ENCODE results near the gene PPP1R13B. TPM values are rescaled to one million over a fixed set of nuclear protein-coding genes. Genes with fewer than 3 reads are reported as not detected.

PPP1R13B gene
- total RNA-seq, 6 experiments from 2014 or later = 5.1 to 6.2 (median 5.5) TPM

DNA sequence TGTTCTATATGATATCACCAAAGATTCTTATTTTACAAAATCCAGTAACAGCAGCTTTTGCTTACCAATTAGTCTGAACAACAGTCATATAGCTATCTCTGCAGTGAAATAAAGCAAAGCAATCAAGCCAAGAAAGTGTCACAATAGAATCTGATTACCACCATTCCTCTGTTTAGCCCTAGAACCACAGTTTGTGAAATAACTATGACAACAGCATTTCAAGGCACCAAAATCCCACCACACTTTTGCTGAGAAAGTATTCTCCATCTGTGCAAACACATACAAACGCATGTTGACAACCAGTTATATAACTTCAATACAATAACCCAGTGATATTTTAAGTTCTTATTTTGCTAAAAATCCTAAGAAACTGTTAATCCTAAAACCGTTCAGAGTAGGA is 7.4 kb downstream of the PPP1R13B start:
- TF ChIP-seq, protein P1, sequence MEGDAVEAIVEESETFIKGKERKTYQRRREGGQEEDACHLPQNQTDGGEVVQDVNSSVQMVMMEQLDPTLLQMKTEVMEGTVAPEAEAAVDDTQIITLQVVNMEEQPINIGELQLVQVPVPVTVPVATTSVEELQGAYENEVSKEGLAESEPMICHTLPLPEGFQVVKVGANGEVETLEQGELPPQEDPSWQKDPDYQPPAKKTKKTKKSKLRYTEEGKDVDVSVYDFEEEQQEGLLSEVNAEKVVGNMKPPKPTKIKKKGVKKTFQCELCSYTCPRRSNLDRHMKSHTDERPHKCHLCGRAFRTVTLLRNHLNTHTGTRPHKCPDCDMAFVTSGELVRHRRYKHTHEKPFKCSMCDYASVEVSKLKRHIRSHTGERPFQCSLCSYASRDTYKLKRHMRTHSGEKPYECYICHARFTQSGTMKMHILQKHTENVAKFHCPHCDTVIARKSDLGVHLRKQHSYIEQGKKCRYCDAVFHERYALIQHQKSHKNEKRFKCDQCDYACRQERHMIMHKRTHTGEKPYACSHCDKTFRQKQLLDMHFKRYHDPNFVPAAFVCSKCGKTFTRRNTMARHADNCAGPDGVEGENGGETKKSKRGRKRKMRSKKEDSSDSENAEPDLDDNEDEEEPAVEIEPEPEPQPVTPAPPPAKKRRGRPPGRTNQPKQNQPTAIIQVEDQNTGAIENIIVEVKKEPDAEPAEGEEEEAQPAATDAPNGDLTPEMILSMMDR (IDR thresholded peaks at IDR 0.05) = no peak
- DNase-seq = no peak
- peaks cover 6% of the 10 kb centered on the region for H3K4me1 Mint-ChIP-seq (ENCODE audit: low read depth)
- H3K27me3 Mint-ChIP-seq (ENCODE audit: insufficient read depth) = no peaks in the 10 kb centered on the region
- H3K27ac Mint-ChIP-seq = no peak overlapping the region
- no peaks in the 10 kb centered on the region for H3K9me3 Mint-ChIP-seq
- no peaks in the 10 kb centered on the region for H3K36me3 Mint-ChIP-seq (ENCODE audit: low read depth)
- no peak overlapping the region for H3K4me3 Mint-ChIP-seq

DNA sequence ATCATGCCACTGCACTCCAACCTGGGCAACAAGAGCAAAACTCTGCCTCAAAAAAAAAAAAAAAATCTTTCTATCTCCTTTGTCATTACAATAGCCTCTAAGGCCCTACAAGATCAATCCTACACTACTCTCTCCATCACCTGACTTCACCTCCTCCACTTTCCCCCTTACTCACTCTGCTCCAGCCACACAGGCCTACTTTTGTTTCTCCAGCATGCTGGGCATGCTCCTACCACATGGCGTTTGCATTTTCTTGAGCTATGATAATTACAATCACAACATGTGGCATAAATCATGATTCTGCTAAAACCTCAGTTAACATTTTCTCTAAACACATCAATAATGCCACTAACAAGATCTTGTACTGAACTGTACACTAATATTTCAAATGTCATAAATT is 7.8 kb downstream of the PPP1R13B start:
- no peaks in the 10 kb centered on the region for H3K9me3 Mint-ChIP-seq

DNA sequence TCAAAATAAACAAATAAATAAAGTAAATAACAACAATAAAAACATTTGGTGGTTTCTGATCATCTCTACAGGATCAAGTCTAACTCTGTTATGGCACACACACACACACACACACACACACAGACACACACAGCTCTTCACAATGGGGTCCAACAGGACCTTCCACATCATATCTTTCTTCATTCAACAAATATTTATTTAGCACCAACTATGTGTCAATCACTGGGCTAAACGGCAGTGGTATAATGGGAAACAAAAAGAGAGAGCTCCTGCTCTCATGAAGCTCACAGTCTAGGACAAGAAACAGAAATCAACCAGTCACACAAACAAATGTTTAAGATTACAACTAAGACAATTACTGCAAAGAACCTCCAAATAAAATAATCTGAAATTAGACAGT is 9.3 kb downstream of the PPP1R13B start:
- H3K27ac Mint-ChIP-seq = no peak overlapping the region
- no peak overlapping the region for H3K4me3 Mint-ChIP-seq
- TF ChIP-seq, protein P1 (IDR thresholded peaks at IDR 0.05) = no peak
- no peak for DNase-seq
- H3K9me3 Mint-ChIP-seq = no peaks in the 10 kb centered on the region
- no peaks in the 10 kb centered on the region for H3K36me3 Mint-ChIP-seq (ENCODE audit: low read depth)
- H3K4me1 Mint-ChIP-seq (ENCODE audit: low read depth) = peaks cover 11% of the 10 kb centered on the region
- no peaks in the 10 kb centered on the region for H3K27me3 Mint-ChIP-seq (ENCODE audit: insufficient read depth)

More for the DNA sequence above, 7.8 kb downstream of the PPP1R13B start:
- Mint-ChIP-seq H3K27ac (no peak overlapping the region), H3K4me3 (no peak overlapping the region), H3K27me3 (ENCODE audit: insufficient read depth) (no peaks in the 10 kb centered on the region), H3K36me3 (ENCODE audit: low read depth) (no peaks in the 10 kb centered on the region), H3K4me1 (ENCODE audit: low read depth) (peaks cover 6% of the 10 kb centered on the region)
- no peak for DNase-seq
- TF ChIP-seq, protein P1 (IDR thresholded peaks at IDR 0.05) = no peak

DNA sequence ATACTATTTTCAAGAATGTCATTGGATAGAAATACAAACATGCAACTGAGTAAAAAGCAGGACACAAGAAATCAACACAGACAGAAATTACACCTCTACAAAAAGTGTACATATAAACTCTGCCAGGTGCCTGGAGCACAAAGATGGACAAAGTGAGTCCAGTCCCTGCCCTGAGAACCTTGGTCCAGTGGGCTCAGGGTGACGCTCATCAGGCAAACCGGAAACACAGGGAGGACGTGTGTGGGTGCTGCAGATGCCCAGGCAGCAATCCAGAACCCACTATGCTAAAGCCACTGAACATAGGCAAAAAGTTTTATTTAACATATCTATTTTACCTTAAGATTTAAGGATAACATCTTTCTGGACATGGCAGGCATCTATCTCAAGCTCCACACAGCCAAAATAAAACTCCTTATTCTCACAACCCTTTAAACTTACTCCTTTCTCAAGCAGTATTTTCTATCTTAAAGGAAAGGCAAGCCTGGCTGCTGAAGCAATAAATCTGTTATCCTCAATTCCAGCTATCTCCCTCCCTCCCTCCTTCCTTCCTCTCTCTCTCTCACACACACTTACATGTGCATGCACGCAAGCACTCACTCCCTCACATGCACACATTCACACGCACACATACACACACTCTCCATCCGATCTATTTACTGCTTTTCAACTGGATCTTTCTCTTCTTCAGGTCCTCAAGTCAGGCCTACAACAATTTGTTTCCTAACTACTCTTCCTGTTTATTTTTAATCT is 10.2 kb downstream of the PPP1R13B start:
- H3K36me3 Mint-ChIP-seq (ENCODE audit: low read depth) = no peaks in the 10 kb centered on the region
- TF ChIP-seq, protein P1 (IDR thresholded peaks at IDR 0.05) = no peak
- no peak for DNase-seq
- no peak overlapping the region for H3K27ac Mint-ChIP-seq
- H3K4me1 Mint-ChIP-seq (ENCODE audit: low read depth) = peaks cover 11% of the 10 kb centered on the region
- H3K9me3 Mint-ChIP-seq = no peaks in the 10 kb centered on the region
- no peak overlapping the region for H3K4me3 Mint-ChIP-seq
- H3K27me3 Mint-ChIP-seq (ENCODE audit: insufficient read depth) = no peaks in the 10 kb centered on the region

- Mint-ChIP-seq H3K9me3 (no peaks in the 10 kb centered on the region), H3K27ac (no peak overlapping the region), H3K36me3 (ENCODE audit: low read depth) (no peaks in the 10 kb centered on the region), H3K27me3 (ENCODE audit: insufficient read depth) (no peaks in the 10 kb centered on the region), H3K4me3 (no peak overlapping the region), H3K4me1 (ENCODE audit: low read depth) (peaks cover 11% of the 10 kb centered on the region)
- DNase-seq = no peak
- TF ChIP-seq, protein P1 (IDR thresholded peaks at IDR 0.05) = no peak
Observed at GRCh38 chr14:103834956-103835355, 12.4 kb downstream of the PPP1R13B start.
